Inflammatory macrophage treated with lipopolysaccharide for 4 hours (primary cell): ENCODE measurements around the gene RAB27B.

Source experiments
- DNase-seq: peaks from one replicate; pipeline ENCODE4 v3.0.0-alpha.2; 2020

The RAB27B gene

GRCh38 chr18:54916507-54916906, 88.2 kb downstream of the RAB27B start:
- no peak for DNase-seq

GRCh38 chr18:54918060-54918459, 89.8 kb downstream of the RAB27B start:
- no peak for DNase-seq

- DNase-seq = no peak
Observed at GRCh38 chr18:54919412-54919811, 91.1 kb downstream of the RAB27B start.

GRCh38 chr18:54923339-54923956, 95.2 kb downstream of the RAB27B start:
- DNase-seq = no peak

GRCh38 chr18:54924948-54925347, 96.7 kb downstream of the RAB27B start:
- DNase-seq = no peak

- no peak for DNase-seq
Observed at GRCh38 chr18:54926593-54927325, 98.5 kb downstream of the RAB27B start.

GRCh38 chr18:54928236-54928635, 100.0 kb downstream of the RAB27B start:
- DNase-seq = no peak

GRCh38 chr18:54931152-54931551, 102.9 kb downstream of the RAB27B start:
- no peak for DNase-seq

- DNase-seq = no peak
Observed at GRCh38 chr18:54932472-54932871, 104.2 kb downstream of the RAB27B start.

- no peak for DNase-seq
Observed at GRCh38 chr18:54938506-54938905, 110.2 kb downstream of the RAB27B start.

GRCh38 chr18:54939361-54939917, 111.2 kb downstream of the RAB27B start:
- no peak for DNase-seq

- DNase-seq = no peak
Observed at GRCh38 chr18:54942144-54942543, 113.9 kb downstream of the RAB27B start.

- DNase-seq = no peak
Observed at GRCh38 chr18:54942569-54942968, 114.3 kb downstream of the RAB27B start.
